Left ventricle myocardium superior (tissue), 1 donor: ENCODE results near the gene KCNQ5. TPM values are rescaled to one million over a fixed set of nuclear protein-coding genes. Genes with fewer than 3 reads are reported as not detected.
A peak's percentile ranks its signal among the peaks of the same experiment; 100 is the strongest.
"Not testable (repeated sequence)": the region's sequence is repeated elsewhere in the genome, so short reads cannot be mapped to it uniquely, and the experiment has no call there.

ENCODE experiments used
- ATAC-seq: fragments of 200-7000 bp; cut with Tn5 transposase; one replicate; pipeline ENCODE4 v1.9.1; 2020; ENCODE audit warnings: mild to moderate bottlenecking, moderate library complexity
- DNase-seq: peaks from one replicate; pipeline ENCODE4 v3.0.0-alpha.2; 2020
- intact Hi-C: fragments of 100-400 bp; cut with micrococcal nuclease; formaldehyde crosslinking; loops from one replicate; pipeline ENCODE4 v1.11.0; 2022
- total RNA-seq: library from RNA; stranded (reverse); fragmentation: NEBNext Ultra II Directional; extraction: Animal tissue kit (Norgen Biotek cat#: 25700); gene quantifications from one replicate; pipeline ENCODE4 v1.2.1, GENCODE V29; 2021
- donor health status: DM: no; HTN: yes; CAD: no; lungs with severe emphysema.

Gene KCNQ5
- total RNA-seq, 1 donor from 2014 or later, result not detected

DNA sequence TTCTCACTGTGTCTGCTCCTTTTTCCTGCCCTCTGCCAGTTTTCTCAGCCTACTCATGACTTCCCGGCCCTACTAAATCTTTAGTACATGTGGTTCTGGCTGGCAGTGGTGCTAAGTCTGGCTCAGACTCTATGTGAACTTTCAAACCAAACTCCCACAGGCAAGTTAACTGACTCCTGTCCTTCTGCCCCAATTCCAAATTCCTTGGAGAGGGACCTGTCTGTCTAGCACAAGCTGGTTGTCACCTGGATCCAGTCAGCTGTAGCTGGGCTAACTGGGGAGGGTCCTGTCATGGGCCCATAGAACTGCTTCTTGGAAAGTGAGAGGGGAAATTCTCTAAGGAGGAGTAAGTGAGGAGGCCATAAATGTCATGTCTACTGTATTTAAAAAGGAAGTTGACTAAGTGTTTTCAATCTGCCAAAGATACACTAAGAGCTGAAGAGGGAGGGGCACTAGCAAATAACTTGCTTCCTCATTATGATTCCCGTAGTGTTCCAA, 240.1 kb downstream of the KCNQ5 start:
- intact Hi-C loops, result no loop called here
- ATAC-seq (peak; percentile 62), DNase-seq (no peak)

DNA sequence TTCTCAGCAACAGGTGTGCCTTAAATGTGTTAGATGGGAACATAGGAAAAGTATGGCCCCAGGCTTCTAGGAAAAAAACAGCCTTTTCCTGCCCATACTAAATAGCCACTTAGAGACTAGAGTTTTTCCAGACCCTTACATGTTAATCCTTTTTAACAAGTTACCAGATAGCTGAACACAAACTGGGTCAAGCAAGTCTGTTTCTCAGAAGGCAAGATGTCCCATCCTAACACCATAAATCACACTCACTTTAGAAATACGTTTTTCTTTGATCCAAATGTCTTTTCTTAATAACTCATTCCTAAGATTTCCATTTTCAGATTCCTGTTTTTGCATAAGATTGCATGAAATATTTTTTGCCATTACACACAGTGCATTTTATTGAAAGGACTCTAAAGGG, 241.3 kb downstream of the KCNQ5 start:
- ATAC-seq (no peak), DNase-seq (no peak)
- intact Hi-C loops, result no loop called here

DNA sequence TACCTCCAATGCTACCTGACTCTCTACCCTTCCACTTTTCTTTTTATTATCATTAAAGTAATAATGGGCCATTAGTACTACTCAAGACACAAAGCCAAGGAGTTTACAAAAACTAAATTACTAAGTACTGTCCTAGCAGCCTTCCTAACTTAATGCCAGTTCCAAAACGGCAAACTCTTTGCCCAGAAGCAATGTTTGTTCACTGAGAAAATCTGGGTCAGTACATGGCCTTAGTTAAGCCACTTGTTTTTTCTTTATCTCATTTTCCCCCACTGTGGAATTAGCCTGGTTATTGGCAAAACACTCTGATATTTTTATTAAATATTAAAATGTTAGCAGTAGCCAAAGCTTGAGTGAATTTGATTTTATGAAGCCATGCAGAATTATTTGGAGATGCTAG, 242.4 kb downstream of the KCNQ5 start:
- no peak for ATAC-seq
- DNase-seq, result no peak
- intact Hi-C loops, result no loop called here

DNA sequence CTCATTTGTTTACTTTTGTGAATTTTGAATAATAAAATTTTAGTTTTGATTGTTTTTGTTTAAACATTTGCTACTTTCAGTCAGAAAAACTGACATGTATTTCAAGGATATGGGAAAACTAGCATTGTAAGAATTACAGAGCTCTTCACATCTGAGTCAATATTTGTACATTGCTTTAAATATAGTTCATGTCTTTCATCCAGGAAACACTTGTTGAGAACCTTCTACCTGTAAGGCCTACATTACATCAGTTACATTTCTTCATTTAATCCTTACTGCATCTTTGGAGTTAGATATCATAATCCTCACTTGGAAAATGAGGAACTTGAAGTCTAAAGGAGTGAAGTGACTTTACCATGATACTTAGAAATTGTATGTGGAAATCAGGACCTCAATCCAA, 242.9 kb downstream of the KCNQ5 start:
- ATAC-seq (no peak), DNase-seq (no peak)
- intact Hi-C loops, result no loop called here

DNA sequence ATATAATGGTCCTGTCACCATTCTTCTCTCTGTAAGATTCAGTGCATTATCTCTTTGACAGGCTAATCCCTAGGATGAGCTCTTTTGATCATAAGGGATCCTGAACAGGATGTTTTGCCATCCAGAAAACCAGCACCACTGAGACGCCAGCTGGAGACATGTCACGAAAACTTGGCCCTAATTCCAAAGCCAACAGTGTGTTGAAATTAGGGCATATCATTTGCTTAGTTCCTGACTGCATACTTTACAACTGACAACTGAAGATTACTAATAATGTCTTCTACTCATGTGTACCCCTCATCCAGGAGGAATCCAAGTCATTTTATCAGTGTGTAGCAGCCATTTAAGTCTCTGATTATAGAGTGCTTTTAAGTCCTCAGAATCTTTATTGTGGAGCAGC, 243.6 kb downstream of the KCNQ5 start:
- intact Hi-C loops, result no loop called here
- no peak for DNase-seq
- ATAC-seq, result no peak

DNA sequence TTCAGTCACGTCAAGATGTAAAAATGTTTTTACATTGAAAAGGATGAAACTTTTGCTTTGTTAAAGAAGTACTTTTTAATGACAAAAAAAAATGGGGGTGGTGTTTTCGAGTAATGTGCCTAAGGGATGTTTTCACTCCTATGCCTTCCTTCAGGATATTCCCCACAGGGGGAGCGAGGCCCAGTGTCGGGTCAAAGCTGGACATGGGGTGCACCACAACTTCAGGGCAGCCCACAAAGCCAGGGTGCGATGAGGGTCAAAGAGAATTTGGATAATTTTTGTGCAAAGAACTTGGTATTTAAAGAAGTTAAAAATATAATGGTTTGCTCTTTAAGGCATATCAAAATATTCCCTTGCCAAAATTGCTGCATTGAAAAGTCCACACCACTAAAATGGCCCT, 247.8 kb downstream of the KCNQ5 start:
- intact Hi-C loops, result no loop called here
- DNase-seq, result no peak
- ATAC-seq, result no peak

DNA sequence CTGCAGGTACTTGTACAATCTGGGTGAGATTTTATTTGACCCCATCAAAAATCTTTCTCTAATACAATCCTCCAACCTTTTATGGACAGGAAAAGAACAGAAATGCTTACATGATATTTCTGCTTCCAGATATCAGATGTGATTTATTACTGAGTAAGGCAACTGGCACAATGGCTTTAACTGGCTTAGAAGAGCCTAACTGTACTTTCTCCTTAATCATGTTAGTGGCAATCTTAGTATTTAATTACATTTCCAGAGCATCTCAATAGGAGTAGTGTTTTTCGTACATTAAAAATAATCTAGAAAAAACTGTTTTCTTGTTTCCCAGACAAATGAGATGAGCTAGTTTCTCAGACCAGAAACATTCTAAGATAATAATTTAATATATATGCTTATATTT, 251.6 kb downstream of the KCNQ5 start:
- intact Hi-C loops, result no loop called here
- ATAC-seq (no peak), DNase-seq (no peak)

DNA sequence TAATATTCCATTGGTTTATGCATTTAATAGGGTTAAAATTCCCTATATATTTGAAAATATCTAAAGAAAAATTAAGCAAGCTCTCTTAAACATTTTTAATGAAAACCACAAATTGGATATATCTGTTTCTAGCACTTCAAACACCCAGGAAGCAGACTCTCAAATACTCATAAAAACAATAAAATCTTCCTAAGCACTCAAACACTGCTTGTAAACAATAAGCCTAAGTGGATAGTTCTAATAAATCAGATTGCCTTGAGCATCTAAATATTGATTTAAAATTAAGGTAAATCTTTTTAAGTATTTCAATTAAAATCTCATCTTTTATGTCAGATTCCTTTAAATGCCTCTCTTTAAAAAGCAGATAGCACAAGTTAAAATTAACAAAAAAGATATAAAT, 254.4 kb downstream of the KCNQ5 start:
- intact Hi-C loops, result no loop called here
- ATAC-seq (no peak), DNase-seq (no peak)

DNA sequence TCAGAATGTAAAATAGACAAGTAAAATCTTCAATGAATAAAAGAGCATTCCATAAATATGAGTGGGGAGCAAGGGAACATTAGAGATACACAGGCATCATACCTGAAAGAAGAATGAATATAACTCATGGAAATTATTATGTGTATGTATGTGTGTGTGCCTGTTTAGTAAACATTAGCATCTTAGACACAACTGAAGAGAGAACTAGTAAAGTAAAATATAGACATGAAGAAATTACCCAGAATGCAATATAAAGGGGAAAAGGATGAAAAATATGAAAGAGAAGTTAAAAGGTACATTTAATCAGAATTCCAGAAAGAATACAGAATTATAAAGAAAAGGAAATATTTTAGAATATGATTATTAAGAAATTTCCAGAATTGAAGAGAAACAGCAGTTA, 264.3 kb downstream of the KCNQ5 start:
- intact Hi-C loops, result no loop called here
- ATAC-seq, result no peak
- no peak for DNase-seq

DNA sequence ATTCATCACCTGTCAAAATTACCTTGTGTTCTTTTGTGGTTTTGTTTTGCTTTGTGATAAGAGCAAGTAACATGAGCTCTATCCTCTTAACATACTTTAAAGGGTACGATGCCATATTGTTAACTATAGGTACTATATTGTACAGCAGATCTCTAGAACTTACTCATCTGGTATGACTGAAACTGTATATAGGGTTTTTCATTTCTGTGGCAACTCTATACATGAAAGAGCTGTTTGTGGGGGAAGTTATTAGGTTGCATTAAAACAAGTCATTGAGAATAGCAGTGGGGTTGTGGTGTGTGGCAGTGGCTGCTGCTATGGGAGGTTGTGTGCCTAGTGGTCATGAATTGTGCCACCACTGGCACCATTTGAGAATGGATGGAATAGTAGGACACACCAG, 268.4 kb downstream of the KCNQ5 start:
- no peak for ATAC-seq
- no peak for DNase-seq
- intact Hi-C loops, result no loop called here

DNA sequence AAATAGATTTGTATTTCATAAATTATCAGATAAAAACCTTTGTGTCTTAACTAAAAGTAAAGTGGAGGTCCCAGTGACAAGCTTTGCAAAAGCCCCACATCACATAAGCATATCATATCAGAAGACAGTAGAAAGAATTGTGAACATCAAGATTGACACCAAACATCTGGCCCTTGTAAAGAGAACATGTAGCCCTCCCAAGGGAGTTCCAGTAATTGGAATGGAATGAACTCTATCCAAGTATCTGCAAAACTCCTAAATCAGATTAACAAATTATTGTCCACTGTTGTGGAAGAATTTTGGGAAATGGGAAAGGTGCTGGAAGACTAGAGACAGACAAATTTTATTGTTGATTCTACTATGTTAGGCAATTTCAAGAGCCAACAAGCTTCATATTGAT, 268.8 kb downstream of the KCNQ5 start:
- DNase-seq, result no peak
- ATAC-seq, result no peak
- intact Hi-C loops, result no loop called here

DNA sequence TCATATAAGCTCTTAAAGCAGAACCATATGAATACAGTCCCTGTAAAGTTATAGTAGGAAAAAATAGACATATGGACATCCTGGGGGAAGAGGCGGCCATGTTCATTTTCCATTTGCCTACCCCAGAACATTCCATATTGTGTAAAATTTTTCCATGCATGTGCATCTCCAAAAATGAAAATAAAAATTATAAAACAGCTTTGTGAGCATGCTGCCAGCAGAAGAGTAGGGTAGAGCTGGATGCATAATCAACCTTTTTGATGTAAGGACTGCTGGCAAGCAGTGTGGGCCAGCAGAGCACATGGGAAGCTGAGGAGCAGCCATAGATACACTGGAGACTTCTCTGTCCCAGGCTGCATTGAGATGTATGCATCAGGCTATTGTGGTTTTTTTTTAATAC, 271.0 kb downstream of the KCNQ5 start:
- intact Hi-C loops, result no loop called here
- DNase-seq, result no peak
- no peak for ATAC-seq

DNA sequence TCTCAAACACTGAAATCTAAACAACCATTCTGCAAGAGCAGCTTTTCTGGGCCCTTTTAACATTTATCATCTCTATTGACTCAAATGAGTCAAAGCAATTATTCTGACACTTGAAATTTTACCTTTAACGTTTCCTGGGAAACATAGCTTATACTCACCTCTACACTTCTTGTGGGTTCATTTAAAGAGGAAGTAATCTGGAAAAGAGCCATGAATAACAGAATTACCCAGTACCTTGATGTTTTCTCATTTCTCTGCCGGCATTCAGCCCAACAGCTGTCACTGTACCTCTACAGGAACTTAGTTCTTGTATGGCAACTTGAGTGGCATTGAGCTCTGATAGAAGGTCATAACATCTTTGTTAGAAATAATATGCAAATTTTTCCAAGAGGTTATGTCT, 272.2 kb downstream of the KCNQ5 start:
- ATAC-seq (no peak), DNase-seq (no peak)
- intact Hi-C loops, result no loop called here

DNA sequence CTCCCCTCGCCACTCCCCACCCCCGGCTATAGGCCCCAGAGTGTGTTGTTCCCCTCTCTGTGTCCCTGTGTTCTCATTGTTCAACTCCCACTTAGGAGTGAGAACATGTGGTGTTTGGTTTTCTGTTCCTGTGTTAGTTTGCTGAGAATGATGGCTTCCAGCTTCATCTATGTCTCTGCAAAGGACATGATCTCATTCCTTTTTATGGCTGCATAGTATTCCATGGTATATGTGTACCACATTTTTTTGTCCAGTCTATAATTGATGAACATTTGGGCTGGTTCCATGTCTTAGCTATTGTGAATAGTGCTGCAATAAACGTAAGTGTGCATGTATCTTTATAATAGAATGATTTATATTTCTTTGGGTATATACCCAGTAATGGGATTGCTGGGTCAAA, 276.4 kb downstream of the KCNQ5 start:
- intact Hi-C loops, ATAC-seq: not testable (repeated sequence)

DNA sequence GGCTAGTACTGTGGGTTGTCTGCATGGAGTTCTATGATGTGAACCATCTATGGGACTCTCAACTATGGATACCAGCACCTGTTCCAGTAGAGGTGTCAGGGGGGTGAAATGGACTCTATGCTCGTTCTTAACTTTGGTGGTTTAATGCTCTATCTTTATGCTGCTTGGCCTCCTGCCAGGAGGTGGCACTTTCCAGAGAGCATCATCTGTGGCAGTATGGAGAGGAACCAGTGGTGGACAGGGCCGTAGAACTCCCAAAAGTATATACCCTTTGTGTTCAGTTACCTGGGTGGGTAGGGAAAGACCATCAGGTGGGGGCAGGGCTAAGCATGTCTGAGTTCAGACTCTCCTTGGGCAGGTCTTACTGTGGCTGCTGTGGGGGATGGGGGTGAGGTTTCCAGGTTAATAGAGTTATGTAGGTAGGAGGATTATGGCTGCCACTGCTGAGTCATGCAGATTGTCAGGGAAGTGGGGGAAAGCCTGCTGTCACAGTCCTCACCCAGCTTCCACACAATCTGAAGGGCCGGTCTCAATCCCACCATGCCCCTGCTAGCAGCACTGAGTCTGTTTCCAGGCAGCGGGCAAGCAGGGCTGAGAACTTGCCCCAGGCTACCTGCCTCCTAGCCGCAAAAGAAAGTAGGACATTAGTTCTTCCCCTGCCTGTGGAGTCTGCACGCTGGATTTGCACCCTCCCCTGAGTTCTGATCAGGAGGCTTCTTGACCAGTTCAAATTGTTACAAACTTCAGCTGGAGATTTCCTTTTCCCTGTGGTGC, 284.0 kb downstream of the KCNQ5 start:
- DNase-seq (no peak), ATAC-seq (no peak)
- intact Hi-C loops, result no loop called here

More for the DNA sequence above, 276.4 kb downstream of the KCNQ5 start:
- not testable (repeated sequence) for DNase-seq

DNA sequence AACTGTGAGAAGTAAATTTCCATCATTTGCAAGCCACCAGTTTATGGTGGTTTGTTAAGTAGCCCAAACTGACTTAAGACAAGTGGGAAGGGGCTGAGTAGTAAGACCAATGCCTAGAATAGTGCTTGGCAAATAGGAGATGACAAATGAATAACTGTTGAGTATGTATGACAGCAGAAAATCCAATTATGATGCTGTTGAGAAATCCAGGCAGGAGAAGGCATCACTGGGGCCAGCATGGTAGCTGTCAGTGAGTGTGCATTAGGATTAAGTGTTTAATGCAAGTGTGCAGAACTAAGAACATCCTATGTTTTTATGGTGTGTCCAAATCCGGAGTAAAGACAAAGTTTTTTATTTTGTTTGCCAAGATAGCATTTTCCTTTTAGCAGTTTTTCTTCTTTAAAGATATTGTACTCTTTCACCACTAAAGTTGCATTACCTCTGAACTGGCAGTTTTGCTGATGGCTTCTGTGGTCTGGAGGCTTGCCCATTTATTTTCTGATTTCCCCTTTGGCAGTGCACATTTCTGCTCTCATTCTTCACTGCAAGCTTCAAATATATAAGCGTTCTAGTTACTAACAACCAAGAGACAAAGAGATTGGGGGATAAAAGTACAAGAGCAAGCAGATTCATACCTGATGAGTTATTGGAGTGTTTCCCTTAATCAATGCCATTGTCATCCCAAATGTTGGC, 289.7 kb downstream of the KCNQ5 start:
- intact Hi-C loops, result no loop called here
- DNase-seq (no peak), ATAC-seq (no peak)

DNA sequence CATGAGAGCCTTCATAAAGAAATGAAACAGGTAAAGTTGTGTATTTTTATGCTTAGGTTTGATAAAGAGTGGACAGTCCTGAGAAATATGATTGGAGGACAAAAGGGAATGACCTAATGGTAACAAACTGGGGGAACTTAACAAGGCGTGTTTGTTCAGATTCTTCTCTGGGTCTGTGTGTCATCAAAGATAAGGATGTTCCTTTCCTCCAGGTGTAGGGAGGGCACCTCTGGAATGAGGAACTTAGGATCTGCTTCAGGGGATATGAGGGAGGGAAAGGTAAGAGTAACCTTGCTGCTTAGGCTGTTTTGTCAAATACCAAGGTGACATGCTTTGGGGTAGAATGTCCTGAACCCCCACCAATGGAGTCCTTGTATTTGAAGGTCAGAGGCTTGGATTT, 291.9 kb downstream of the KCNQ5 start:
- intact Hi-C loops, result no loop called here
- DNase-seq (no peak), ATAC-seq (no peak)

DNA sequence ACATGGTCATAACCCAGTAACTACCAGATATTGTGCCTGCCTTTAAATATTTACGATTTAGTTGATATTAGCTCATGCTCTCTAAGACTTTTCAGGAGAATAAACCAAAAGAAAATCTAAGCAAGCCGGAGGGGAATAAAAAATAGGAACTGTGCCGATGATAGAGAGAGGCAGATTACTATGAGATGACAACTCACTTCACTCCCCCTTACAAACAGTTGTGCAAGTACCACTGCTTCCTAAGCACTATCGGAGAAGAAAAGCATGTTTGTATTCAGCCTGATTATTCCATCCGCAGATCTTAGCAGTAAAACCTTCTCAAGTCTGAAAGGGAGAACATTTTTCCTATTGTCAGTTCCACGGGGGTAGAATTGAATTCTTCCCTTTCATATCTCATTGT, 294.4 kb downstream of the KCNQ5 start:
- ATAC-seq (no peak), DNase-seq (no peak)
- intact Hi-C loops, result no loop called here

DNA sequence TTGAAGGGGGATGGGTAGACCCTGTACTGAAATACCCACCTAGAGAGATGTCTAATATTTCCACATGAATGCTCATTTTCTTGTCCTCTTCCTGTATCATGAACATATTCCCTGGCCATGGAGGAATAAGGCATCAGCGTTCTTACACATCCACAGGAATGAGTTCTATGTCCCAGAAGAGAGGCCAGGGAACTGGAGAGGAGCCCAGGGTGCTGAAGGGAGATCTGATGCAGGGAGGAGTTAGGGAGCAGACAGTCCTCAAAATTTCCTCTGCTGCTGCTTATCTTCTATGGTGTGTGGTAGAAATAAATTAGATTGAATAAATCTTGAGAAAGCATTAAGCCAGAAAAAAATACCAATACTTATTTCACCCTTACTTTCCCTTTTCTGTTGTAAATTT, 295.0 kb downstream of the KCNQ5 start:
- ATAC-seq (no peak), DNase-seq (no peak)
- intact Hi-C loops, result no loop called here

DNA sequence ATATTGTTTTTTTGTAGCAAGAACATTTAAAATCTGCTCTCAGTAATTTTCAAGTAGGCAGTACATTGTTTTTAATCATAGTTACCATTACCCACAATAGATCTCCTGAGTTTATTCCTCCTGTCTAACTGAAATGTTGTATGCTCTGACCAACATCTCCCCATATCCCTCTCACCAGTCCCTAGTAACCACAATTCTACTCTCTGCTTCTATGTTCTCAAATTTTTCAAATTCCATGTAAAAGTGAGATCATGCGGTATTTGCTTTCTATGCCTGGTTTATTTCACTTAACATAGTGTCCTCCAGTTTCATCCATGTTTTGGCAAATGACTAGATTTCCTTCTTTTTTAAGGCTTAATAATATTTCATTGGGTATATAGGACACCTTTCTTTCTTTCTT, 300.5 kb downstream of the KCNQ5 start:
- intact Hi-C loops, result no loop called here
- ATAC-seq (no peak), DNase-seq (no peak)

DNA sequence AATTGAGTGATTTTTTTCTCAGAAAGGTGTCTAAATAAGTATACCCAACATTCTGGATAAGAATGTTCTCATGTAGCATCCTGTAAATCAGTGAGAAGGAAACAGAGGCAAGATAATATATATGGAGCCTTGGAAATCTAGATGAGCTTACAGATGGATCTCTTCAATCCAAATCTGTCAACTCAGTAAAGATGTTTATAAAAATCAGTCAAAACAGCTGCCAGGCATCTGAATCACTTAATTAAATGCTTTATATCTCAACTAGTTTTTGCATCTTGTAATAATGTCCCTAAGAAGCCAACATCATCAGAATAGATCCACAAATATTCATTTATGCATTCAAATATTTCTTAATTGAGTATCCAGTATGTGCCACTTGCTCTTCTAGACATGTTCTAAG, 303.3 kb downstream of the KCNQ5 start:
- DNase-seq, result no peak
- no peak for ATAC-seq
- intact Hi-C loops, result no loop called here
